ENCODE data around the gene IBSP.

Gene IBSP

DNA sequence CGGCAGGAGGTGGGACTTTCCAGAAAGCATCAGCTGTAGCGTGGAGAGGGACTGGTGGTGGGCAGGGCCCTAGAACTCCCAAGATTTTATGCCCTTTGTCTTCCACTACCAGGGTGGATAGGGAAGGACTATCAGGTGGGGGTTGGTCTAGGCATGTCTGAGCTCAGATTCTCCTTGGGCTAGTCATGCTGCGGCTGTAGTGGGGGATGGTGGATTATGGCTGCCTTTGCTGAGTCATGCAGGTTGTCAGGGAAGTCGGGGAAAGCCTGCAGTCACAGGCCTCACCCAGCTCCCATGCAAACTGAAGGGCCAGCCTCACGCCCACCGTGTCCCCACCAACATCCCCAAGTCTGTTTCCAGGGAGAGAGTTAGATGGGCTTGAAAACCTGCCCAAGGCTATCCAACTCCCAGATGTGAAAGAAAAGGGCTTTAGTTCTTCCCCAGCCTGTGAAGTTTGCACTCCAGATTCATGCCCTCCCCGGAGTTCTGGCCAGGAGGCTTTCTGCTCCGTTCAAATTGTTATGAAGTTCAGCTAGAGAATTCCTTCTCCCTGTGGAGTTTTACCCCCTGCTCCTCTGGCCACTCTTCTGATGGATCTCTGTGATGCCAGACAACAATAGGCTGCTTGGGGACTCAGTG, 20.0 kb downstream of the IBSP start:
- Mint-ChIP-seq H3K27me3 (no peaks in the 10 kb centered on the region), H3K4me3 (no peak overlapping the region), H3K36me3 (ENCODE audit: low read depth) (no peaks in the 10 kb centered on the region), H3K9me3 (no peaks in the 10 kb centered on the region), H3K27ac (no peak overlapping the region), H3K4me1 (ENCODE audit: low read depth) (peaks cover 9% of the 10 kb centered on the region)
- intact Hi-C loops (cut with micrococcal nuclease), result no loop called here

DNA sequence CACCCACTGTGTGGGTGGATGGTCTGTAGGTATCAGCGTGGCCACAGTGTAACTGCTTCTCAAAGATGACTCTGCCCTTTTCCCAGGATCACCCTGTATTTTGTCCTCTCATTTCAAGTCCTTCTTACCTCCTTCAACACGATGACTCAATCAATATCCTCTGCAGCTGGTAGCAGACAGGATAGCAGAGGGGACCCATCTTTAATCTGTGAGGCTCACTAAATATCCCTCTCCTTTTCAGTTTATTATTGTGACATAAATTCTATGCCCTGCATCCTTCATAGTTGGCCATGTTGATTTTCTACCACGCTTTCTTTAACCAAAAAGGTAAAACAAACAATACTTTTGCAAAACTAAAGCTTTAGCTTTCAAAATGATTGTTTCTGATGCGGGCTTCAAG, 23.8 kb downstream of the IBSP start:
- Mint-ChIP-seq H3K4me1 (ENCODE audit: low read depth) (peaks cover 9% of the 10 kb centered on the region), H3K36me3 (ENCODE audit: low read depth) (no peaks in the 10 kb centered on the region), H3K4me3 (no peak overlapping the region), H3K27ac (no peak overlapping the region), H3K27me3 (no peaks in the 10 kb centered on the region), H3K9me3 (no peaks in the 10 kb centered on the region)
- intact Hi-C loops (cut with micrococcal nuclease), result no loop called here

DNA sequence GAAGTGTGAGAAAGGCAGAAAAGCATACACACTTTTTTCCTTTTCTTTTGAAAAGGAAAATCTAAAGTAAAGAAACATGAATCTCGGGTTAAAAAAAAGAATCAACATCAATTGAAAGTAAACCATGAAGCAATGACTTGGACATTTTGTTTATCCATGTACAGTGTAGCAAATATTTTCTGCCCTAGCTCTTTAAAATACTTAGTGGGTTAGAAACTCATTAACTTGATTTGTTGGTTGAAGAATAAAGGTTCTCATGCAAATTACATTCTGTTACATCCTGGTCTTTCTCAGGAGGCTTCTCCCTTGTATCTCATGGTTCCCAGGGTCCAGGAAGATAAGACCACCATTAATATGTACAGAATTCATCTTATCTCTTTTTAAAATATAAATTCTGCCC, 24.4 kb downstream of the IBSP start:
- H3K27ac Mint-ChIP-seq, result no peak overlapping the region
- no peak overlapping the region for H3K4me3 Mint-ChIP-seq
- no peaks in the 10 kb centered on the region for H3K27me3 Mint-ChIP-seq
- intact Hi-C loops (cut with micrococcal nuclease), result no loop called here
- H3K9me3 Mint-ChIP-seq, result no peaks in the 10 kb centered on the region
- H3K4me1 Mint-ChIP-seq (ENCODE audit: low read depth), result peaks cover 9% of the 10 kb centered on the region
- H3K36me3 Mint-ChIP-seq (ENCODE audit: low read depth), result no peaks in the 10 kb centered on the region

DNA sequence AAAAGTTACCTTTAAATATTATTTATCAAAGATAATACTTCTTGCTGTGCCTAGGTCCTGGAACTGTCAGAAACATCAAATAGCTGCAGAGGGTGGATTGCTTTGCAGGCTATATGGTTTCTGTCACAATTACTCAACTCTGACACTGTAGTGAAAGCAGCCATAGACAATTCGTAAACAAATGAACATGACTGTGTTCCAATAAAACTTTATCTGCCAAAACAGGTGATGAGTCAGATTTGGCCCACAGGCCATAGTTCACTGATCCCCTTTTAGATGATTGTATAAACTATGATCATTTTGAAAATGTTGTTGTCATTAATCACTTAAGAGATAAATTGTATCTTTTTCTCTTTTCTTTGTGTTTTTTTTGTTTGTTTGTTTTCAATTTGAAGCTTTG, 25.0 kb downstream of the IBSP start:
- H3K36me3 Mint-ChIP-seq (ENCODE audit: low read depth), result no peaks in the 10 kb centered on the region
- H3K4me1 Mint-ChIP-seq (ENCODE audit: low read depth), result peaks cover 5% of the 10 kb centered on the region
- intact Hi-C loops (cut with micrococcal nuclease), result no loop called here
- no peaks in the 10 kb centered on the region for H3K9me3 Mint-ChIP-seq
- no peak overlapping the region for H3K27ac Mint-ChIP-seq
- no peak overlapping the region for H3K4me3 Mint-ChIP-seq
- no peaks in the 10 kb centered on the region for H3K27me3 Mint-ChIP-seq

DNA sequence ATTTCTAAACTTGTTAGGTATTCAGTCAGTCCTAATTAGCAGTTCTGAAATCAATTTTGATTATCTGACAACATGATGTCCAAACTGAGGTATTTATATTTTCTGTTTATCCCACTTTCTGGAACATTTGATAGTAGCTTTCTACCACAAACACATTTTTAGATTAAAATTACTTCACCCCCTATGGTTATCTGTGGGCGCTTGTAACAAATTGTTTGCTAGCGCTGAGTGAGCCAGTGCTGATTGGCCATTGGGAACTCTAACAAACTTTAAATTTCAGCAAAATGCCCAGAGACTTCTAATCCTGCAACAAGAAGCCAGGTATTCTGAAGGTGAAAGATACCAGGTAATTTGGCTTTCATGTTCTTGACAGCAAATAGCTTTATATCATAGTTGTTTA, 33.3 kb downstream of the IBSP start, which contains the start of gene MEPE:
TSS of gene MEPE (plus strand) at position 301 of the 400 bp plus-strand sequence. CDS start 1,746 bp downstream, outside the sequence.
- peaks cover 10% of the 10 kb centered on the region for H3K4me1 Mint-ChIP-seq (ENCODE audit: low read depth)
- intact Hi-C loops (cut with micrococcal nuclease), result no loop called here
- H3K36me3 Mint-ChIP-seq (ENCODE audit: low read depth), result no peaks in the 10 kb centered on the region
- peaks cover 2% of the 10 kb centered on the region for H3K27me3 Mint-ChIP-seq
- no peaks in the 10 kb centered on the region for H3K9me3 Mint-ChIP-seq
- H3K27ac Mint-ChIP-seq, result no peak within 1 kb of the TSS
- H3K4me3 Mint-ChIP-seq, result no peak within 1 kb of the TSS

DNA sequence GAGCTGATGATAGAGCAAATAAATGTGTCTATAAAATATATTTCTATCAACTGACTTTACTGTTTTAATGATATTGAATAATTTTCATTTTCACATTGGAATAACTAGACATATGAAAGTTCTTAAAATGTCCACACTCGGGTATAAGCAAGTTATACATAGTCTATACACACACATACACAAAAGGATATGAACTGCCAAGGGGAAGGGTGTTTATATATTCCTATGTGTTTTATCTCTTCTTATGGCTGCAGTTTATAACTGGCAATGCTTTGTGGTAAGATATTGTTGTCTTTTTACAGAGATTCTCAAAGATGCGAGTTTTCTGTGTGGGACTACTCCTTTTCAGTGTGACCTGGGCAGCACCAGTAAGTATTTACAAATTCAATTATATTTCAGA, 35.0 kb downstream of the IBSP start:
- Mint-ChIP-seq H3K27ac (no peak overlapping the region), H3K9me3 (no peaks in the 10 kb centered on the region), H3K4me3 (no peak overlapping the region), H3K4me1 (ENCODE audit: low read depth) (peaks cover 15% of the 10 kb centered on the region), H3K27me3 (peaks cover 2% of the 10 kb centered on the region), H3K36me3 (ENCODE audit: low read depth) (no peaks in the 10 kb centered on the region)
- intact Hi-C loops (cut with micrococcal nuclease), result no loop called here

DNA sequence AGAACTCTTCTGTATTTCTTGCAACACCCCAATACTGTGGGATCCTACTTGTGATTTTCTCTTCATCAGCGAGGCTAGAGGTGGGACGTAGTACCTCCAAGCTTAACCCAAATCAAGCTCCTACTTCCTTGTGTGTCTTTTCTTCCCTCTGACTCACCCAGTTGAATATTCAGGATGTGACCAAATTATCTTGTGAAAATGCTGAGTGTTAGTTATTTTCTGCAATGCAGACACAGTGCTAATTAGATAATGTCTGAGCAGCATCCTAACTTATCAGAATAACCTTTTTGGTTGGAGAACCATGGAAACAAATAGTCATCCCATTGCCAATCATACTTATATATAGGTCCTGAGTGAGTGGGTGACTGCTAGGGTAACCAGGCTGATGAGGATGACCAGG, 35.8 kb downstream of the IBSP start:
- Mint-ChIP-seq H3K4me1 (ENCODE audit: low read depth) (peaks cover 15% of the 10 kb centered on the region), H3K27ac (no peak overlapping the region), H3K9me3 (no peaks in the 10 kb centered on the region), H3K27me3 (no peaks in the 10 kb centered on the region), H3K36me3 (ENCODE audit: low read depth) (no peaks in the 10 kb centered on the region), H3K4me3 (no peak overlapping the region)
- intact Hi-C loops (cut with micrococcal nuclease), result no loop called here

DNA sequence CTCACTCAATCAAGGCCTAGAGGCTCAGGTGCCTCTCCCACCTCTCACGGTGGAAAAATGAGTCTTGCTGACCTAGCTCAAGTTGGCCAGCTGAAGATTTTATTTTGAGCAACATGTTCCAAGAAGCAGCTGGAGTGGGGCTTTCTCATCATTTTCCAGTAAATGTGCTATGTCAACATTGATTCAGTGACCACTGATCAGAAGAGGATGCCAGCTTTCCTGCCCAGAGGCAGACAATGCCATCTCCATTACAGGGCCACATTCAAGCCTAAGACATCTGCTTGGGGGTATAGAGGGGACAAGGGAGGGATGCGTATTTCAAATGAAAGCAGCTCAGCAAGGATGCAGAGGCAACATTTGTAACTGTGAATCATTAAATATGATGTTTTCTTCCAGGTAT, 36.4 kb downstream of the IBSP start:
- no peaks in the 10 kb centered on the region for H3K9me3 Mint-ChIP-seq
- H3K36me3 Mint-ChIP-seq (ENCODE audit: low read depth), result no peaks in the 10 kb centered on the region
- H3K4me3 Mint-ChIP-seq, result no peak overlapping the region
- intact Hi-C loops (cut with micrococcal nuclease), result no loop called here
- H3K4me1 Mint-ChIP-seq (ENCODE audit: low read depth), result peaks cover 15% of the 10 kb centered on the region
- no peak overlapping the region for H3K27ac Mint-ChIP-seq
- no peaks in the 10 kb centered on the region for H3K27me3 Mint-ChIP-seq

DNA sequence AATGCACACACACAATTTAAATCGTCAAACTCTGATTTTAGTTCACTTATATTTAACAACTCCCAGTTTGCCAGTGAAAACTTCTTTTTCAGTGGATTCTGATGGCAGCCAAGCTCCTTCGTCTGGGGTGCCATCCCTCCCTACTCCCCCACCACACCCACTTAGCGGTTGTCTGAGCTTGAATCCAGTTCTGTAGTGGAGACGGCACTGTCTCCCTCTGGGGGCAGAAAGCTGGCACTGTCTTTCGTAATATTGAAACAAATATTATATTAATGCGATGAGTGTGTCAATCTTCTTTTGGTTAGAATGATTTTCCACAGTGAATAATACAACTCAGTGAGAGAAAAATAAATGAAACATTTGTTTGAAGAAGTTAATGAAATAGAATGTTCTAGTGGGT, 38.9 kb downstream of the IBSP start:
- H3K27ac Mint-ChIP-seq, result no peak overlapping the region
- peaks cover 17% of the 10 kb centered on the region for H3K4me1 Mint-ChIP-seq (ENCODE audit: low read depth)
- intact Hi-C loops (cut with micrococcal nuclease), result no loop called here
- H3K4me3 Mint-ChIP-seq, result no peak overlapping the region
- no peaks in the 10 kb centered on the region for H3K36me3 Mint-ChIP-seq (ENCODE audit: low read depth)
- no peaks in the 10 kb centered on the region for H3K9me3 Mint-ChIP-seq
- no peaks in the 10 kb centered on the region for H3K27me3 Mint-ChIP-seq

DNA sequence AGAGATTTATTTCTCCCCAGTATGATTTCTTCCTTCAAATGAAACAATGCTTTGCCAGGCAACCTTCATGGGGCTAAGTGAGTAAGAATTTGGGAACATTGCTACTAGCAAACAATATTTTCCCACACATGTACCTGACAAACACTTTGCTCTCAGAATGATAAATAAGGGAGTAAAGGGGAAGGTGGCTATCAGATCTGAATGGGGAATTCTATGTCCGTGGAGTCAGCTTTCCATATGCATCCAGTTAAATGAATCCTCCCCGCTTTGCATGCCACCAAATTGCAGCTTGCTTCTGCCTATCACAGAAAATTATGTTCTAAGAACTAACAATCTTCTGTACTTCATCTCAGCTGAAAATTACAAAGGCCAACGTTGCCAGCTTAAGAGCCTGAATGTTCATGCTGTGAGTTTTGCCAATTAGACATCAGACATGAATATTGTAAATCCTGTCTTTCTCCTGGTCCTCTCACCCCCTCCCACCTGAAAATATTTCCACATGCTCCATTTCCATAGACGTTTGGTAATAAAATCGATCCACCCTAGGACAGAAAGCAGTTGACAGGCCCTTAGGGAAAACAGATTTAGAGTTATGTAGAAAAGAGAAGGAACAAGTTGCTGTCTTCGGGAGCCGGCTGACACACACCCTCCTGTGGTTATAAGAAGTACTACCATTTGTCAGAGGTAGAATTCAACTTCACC, 39.7 kb downstream of the IBSP start:
- H3K4me1 Mint-ChIP-seq (ENCODE audit: low read depth), result peaks cover 25% of the 10 kb centered on the region
- H3K27ac Mint-ChIP-seq, result no peak overlapping the region
- intact Hi-C loops (cut with micrococcal nuclease), result loop anchor here (1.0 kb wide), 2 partner anchors 160 to 342 kb away; no protein-coding TSS in a partner anchor
- no peak overlapping the region for H3K4me3 Mint-ChIP-seq
- no peaks in the 10 kb centered on the region for H3K36me3 Mint-ChIP-seq (ENCODE audit: low read depth)
- no peaks in the 10 kb centered on the region for H3K9me3 Mint-ChIP-seq
- no peaks in the 10 kb centered on the region for H3K27me3 Mint-ChIP-seq

DNA sequence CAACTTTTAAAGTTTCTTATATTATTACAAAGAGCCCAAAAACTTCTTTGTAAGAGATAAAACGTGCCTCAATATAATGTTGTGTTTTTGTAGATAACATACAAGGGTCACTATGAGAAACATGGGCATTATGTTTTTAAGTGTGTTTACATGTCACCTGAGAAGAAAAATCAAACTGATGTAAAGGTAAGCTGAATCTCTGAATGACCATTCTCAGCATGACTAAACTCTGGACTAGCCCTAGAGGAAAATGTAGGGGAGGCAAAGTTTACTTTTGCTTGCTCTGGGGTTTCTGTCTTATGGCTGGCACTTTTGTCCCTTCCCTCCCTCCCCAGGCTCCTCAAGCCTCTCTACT, 40.2 kb downstream of the IBSP start:
- Mint-ChIP-seq H3K9me3 (no peaks in the 10 kb centered on the region), H3K4me3 (no peak overlapping the region), H3K4me1 (ENCODE audit: low read depth) (peaks cover 30% of the 10 kb centered on the region), H3K27ac (no peak overlapping the region), H3K36me3 (ENCODE audit: low read depth) (no peaks in the 10 kb centered on the region), H3K27me3 (no peaks in the 10 kb centered on the region)
- intact Hi-C loops (cut with micrococcal nuclease), result loop anchor here (1.0 kb wide), 2 partner anchors 160 to 342 kb away; no protein-coding TSS in a partner anchor

DNA sequence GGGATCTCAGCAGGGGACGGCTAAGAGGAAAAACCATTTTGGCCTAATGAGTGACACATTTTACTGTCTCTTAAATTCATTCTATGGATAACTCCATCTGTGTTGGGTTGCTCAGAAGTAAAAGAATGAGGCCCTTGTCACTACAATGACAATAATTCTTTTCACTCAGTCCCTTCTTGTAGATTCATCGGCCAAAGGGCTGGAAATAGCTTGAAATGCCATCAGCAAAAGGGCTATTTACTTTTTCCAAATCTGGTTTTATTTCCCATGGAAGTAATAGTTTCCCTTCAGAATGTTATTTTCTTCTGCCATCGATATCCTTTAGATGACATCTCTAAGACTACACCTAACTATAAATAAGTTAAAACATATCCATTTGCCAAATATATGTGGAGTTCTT, 40.8 kb downstream of the IBSP start:
- intact Hi-C loops (cut with micrococcal nuclease), result no loop called here
- Mint-ChIP-seq H3K9me3 (no peaks in the 10 kb centered on the region), H3K4me1 (ENCODE audit: low read depth) (peaks cover 28% of the 10 kb centered on the region), H3K36me3 (ENCODE audit: low read depth) (no peaks in the 10 kb centered on the region), H3K27ac (no peak overlapping the region), H3K27me3 (no peaks in the 10 kb centered on the region), H3K4me3 (no peak overlapping the region)

DNA sequence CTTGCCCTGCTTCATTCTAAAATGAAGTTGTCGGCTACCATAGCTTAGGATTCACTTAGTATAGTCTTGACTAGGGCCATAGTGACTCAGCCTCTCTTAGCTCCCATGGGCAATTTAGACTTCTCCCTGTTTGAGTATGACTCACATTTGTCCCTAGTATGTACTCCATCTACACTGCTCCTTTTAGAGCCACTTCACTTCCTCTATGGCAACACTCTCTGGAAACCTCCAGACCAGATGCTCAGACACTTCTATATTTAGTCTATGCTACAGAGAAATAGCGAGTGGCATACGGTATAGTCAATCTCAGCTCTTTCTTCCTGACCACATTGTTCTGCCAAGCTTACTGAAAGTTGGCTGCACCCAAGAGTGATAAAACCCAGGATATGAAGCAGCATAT, 44.6 kb downstream of the IBSP start:
- no peak overlapping the region for H3K4me3 Mint-ChIP-seq
- H3K27ac Mint-ChIP-seq, result peak overlapping the region; percentile 62
- peaks cover 34% of the 10 kb centered on the region for H3K4me1 Mint-ChIP-seq (ENCODE audit: low read depth)
- intact Hi-C loops (cut with micrococcal nuclease), result no loop called here
- no peaks in the 10 kb centered on the region for H3K9me3 Mint-ChIP-seq
- H3K27me3 Mint-ChIP-seq, result peaks cover 7% of the 10 kb centered on the region
- no peaks in the 10 kb centered on the region for H3K36me3 Mint-ChIP-seq (ENCODE audit: low read depth)

DNA sequence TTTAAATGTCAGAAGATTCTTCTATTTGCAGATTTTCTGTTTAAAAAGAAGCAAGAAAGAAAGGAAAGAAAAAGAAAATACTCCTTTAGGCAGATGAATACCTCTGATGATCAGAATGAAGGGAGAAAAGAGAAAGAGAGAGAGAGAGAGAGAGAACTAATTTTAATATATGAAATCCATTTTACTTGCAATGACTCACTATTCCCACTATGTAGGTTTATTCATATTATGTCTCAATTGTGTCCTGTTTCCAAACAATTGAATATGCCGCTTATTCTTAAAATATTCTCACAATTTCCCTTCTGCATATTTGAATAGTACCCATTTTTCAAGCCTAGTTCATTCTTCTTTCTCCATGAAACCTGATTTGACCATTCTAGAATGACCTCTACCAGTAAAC, 45.1 kb downstream of the IBSP start:
- H3K4me3 Mint-ChIP-seq, result no peak overlapping the region
- no peaks in the 10 kb centered on the region for H3K9me3 Mint-ChIP-seq
- H3K27me3 Mint-ChIP-seq, result peaks cover 7% of the 10 kb centered on the region
- intact Hi-C loops (cut with micrococcal nuclease), result no loop called here
- H3K27ac Mint-ChIP-seq, result no peak overlapping the region
- H3K4me1 Mint-ChIP-seq (ENCODE audit: low read depth), result peaks cover 35% of the 10 kb centered on the region
- H3K36me3 Mint-ChIP-seq (ENCODE audit: low read depth), result no peaks in the 10 kb centered on the region

DNA sequence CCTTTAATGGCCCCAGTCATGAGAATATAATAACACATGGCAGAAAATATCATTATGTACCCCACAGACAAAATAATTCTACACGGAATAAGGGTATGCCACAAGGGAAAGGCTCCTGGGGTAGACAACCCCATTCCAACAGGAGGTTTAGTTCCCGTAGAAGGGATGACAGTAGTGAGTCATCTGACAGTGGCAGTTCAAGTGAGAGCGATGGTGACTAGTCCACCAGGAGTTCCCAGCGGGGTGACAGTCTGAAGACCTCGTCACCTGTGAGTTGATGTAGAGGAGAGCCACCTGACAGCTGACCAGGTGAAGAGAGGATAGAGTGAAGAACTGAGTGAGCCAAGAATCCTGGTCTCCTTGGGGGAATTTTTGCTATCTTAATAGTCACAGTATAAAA, 46.9 kb downstream of the IBSP start:
- Mint-ChIP-seq H3K27me3 (peaks cover 7% of the 10 kb centered on the region), H3K36me3 (ENCODE audit: low read depth) (no peaks in the 10 kb centered on the region), H3K27ac (no peak overlapping the region), H3K4me3 (no peak overlapping the region), H3K4me1 (ENCODE audit: low read depth) (peaks cover 45% of the 10 kb centered on the region), H3K9me3 (no peaks in the 10 kb centered on the region)
- intact Hi-C loops (cut with micrococcal nuclease), result loop anchor here (5.0 kb wide), 1 partner anchor 454 kb away; the partner anchor contains the start of gene HSD17B11

Measured in dendritic cell treated with granulocyte-macrophage colony-stimulating factor and Interleukin-4, amounts not matched to agents 40 ng/mL and 50 ng/mL, for 4 days (primary cell).